ENCODE measurements around the gene CWF19L1.

- TF ChIP-seq CTCF (conservative IDR thresholded peaks at IDR 0.05) (no peak), ZFX (IDR thresholded peaks at IDR 0.05) (no peak)
These were observed 14.4 kb downstream of the CWF19L1 start for GRCh38 chr10:100253041-100253440.
